GM10847 (cell line): Measurements from ENCODE around the gene WSCD1.

Source experiments
- POLR2A ChIP-seq: IDR thresholded peaks from 2 replicates; pipeline ENCODE4 v1.6.1; 2011; ENCODE audit not compliant: insufficient read length; ENCODE audit errors: extremely low read depth

WSCD1 gene

DNA sequence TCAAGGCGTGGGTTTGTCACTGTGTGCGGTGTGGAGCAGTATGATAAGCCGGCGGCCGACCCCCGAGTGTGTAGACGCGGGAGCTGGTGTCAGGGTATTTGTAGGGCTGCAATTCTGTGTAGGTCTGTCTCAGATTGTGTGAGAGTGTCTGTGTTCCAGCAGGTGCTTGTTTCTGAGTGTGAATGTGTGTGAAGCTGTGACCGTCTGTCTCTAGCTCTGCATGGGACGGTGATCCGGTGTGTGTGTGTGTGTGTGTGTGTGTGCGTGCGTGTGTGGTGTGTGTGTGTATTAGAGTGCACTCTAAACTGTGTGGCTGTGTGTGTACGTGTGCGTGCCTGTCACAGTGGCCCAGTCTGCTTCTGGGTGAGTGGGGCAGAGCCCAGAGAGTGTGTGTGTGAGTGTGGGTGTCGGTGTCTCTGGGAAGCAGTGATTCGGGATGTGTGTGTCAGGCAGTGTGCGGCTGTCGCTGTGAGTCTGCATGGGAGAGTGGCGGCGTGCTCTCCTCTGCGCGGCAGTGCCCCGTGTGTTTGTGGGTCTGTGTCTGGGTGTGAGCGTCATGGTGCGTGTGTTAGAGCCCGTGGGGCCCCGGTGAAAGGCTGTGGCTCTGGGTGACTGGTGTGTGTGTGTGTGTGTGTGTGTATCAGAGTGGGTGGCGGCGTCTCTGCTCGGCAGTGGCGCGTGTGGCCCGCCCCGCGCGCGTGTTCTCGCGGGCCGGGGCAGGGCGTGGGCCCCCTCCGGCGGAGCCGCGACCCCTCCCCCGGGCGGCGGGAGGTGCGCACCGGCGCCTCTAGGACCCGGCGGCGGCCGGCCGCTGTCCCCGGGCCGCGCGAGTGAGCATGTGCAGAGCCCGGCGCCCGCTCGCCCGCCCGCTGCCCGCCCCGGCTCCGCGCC, at the start of gene WSCD1:
Gene WSCD1, plus strand, starts transcription at position 841 of the 891 bp plus-strand sequence. CDS start 10,280 bp downstream, outside the sequence.
- TF ChIP-seq POLR2A: no peak

DNA sequence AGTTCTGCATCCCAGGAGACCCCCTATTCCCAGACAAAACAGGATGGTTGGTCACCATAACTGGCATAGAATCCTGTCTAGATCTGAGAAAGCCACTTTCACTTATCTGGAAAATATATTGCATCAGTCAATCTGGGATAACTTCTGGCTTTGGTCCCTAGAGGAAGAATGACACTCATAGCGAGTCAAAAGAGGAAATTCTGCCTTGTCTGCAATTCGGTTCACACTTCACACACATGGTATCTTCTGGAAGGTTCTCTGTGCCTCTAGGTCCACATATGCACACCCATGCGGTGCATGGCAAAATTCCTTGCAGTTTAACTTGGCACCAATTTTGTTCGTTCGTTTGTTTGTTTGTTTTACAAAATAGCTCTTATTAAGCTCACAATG, 49.2 kb upstream of the WSCD1 start:
- no peak for TF ChIP-seq POLR2A

DNA sequence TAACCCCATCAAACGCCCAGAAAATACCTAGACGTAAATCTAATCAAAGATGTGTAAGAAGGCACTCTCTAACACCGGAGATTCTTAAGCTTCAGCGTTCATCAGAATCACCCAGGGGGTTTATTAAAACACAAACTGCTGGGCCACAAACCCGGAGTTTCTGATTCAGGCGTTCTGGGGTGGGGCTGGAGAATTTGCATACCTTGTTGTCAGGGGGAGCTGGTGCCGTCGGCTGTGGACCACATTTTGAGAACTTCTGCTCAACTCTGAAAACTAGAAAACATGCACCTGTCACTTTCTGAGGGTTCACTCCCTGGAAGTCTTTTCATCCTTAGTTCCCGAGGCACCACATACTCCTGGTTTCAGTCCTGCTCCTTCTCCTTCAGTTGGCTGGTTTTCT, 48.6 kb upstream of the WSCD1 start:
- no peak for TF ChIP-seq POLR2A

DNA sequence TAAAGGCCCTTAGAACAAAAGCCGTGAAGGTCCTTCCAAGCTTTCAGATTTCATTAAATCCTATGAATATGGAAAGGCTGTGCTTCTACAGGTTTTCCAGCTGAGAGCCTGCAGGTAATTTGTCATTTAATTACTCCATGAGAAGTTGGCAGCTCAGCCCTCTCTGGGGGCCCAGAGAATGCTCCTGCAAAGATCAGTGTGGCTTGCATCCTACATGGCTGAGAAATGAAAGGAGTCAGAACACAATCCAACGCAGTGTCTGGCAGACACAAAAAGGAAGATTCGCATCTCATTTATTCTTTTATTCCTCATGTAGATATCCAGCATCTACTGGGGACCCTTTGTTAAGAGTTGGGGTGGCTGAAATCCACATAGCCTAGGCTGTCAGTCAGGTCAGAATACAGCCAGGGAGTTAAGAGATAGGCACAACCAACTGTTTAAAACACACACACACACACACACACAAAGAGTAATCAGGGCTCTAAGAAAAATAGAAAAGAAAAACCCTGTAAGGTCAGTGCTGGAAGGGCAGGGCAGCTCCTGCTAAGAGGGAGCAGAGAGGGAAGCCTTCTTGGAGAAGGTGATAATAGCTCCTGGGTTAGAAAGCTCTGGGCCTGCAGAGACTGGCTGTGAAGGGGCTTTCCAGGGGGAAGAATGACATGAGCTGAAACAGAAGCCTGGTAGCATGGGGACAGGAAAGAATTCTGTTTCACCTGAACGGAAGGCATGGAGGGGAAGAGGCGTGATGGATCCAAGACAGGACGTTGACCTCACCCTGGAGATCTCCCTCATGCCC, 46.9 kb upstream of the WSCD1 start:
- no peak for TF ChIP-seq POLR2A

DNA sequence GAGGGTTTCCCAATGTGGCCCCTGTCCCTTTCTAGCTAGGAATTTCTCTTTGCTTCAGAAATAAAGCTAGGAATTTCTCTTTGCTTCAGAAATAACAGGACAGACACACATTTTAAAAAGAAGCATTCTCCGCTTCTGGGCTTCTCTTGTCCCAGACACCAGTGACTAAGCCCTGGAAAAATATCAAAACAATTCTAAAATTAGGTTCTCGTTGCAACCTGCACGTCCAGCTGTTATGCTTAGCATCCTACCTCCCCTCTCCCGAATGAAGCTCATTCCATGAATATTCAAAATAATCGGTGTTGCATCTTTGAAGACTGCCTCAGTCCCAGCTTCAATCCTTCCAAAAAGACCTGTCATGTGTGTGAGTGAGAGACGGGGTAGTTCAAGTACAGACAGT, 45.6 kb upstream of the WSCD1 start:
- no peak for TF ChIP-seq POLR2A

DNA sequence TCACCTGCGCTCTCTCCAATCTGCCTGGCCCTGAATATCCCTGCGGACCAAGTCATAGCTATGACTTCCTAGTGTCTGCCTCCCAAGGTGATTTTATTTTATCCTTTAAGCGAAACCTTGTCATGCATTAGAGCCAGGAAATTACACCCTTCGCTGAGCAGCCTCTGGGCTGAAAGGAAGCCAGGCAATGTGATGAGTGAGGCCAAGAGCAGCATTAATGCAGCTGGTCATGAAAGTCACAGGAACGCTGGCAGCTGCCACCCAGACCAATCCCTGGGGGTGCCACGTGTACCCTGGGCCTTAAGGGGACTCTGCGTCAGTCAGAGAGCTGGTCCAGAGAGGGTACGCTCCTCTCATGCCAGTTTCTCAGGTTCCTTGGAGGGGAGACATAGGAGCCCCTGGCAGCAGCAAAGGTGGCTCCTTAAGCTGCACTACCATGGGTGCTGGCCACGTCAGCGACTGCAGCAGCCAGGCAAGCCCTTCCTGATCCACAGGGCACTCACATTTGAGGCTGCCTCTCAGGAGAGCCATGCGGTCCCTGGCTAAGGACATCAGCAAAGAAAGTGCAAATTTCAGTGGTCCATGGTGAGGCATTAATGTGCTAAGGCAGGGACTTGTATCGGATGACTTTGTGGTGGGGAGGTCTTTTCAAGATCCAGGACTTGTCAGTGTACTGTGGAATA, 42.7 kb upstream of the WSCD1 start:
- TF ChIP-seq POLR2A: no peak

DNA sequence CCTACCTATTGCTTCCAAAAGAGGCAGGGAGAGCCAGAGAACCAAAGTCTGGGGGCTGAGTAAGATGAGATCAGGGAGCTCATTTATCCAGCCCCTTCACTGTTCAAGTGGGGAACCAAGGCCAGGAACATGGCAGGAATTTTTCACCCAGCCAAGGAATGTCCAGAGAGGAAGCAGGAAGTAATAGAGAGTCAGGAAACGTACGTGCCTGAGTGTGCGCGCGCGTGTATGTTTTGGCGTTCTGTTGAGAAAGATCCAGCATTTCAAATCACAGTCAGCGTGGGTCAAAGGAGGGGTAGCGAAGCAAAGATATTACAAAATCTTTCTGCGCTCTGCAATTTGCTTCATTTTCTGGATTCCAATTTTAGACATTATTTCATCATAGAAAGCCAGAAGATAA, 41.9 kb upstream of the WSCD1 start:
- no peak for TF ChIP-seq POLR2A

DNA sequence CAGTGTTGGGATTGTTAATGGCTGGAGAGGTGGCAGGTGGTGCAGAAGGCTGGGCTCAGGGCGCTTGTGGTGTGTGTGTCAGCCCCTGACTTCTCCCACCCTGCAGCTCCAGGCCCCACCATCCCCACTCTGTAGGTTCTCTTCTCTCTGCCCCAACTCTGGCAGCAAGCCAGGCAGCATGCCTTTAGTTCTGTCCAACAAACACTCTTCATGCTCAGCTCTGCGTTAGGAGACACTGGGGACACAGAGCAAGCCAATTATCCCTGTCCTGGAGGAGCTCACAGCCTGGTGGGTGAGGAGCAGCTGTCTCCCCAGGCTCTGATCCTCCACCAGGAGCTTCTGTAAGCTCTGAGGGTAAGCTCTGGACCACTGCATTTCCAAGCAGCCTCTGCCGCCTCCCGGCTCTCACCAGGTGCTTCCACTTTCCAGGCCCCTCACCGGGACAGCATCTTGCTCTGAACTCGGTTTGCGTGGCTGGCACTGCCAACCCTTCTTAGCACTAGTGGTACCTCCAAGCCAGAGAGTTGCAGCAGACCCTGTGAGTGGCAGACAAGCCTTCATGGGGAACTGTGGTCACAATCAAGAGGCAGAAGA, 34.3 kb upstream of the WSCD1 start:
- TF ChIP-seq POLR2A: no peak

DNA sequence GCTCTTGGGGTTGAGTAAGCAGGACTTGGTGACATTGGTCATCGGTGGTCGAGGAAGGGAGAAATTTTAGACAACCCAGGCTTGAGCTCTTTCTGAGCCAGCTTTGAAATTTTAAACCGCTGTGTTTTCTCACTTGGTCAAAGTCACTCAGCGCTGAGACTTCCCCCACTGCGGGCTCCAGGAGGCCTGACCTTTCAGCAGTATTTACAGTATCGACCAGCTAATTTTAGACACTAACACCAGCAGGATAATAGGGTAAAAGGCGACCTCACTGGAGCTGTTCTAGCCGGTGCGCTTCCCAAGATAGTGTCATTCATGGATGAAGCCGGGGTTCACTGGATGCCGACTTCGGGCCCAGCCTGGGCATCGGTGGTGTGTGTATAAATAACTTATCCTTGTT, 29.7 kb upstream of the WSCD1 start:
- TF ChIP-seq POLR2A: no peak

DNA sequence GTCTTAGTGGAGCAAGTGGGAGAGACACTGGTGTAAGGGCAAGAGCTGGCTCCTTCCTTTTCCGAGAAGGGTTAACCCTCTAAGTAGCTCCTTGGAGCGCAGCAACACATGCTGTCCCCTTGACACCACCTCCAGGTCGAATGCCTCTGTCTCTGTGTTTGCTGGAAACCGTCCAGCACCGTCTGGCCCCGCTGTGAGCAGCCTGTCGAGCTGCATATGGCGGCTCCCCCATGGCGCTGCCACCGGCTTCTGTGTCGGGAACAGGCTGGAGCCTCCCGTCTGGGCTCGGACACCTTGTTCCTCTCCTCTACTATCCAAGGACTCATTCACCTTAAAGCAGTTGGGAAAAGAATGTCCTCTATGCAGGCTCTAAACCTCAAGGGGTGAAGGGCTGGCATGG, 28.9 kb upstream of the WSCD1 start:
- TF ChIP-seq POLR2A: no peak

DNA sequence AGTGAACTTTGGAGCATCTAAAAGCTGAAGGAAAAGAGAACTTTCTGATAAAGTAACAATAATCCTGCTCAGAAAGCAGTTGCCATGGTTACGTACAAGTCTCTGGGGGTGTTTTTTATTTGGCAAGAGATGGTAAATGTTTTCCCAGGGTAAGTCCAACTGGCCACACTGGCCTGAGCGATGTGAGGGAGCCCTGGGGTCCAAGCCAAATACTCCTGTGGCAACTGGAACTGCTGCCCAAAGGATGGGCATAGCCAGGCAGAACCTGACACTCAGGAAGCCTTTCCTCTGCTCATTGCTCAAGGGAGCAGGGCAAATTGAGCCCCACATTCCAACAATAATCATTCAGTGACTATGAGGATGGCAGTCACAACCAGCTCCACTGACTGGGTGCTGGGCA, 26.8 kb upstream of the WSCD1 start:
- TF ChIP-seq POLR2A: no peak

DNA sequence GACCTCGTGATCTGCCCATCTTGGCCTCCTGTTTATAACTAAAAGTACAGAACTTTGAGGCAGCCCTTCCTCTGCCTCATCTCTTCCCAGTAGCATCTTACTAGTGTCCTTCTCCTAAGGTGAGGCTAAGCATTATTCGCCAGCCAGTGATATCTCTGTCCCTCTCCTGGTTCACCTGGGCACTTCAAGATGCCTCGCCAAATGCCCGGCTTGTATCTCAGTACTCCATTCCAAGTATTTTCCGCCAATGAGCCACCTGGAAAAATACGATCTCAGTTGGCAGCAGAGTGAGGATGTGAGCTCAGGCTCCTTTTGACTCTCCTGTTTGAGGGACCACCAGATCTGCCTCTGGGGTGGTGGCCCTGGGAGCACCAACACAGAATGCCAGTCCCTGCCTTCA, 25.9 kb upstream of the WSCD1 start:
- TF ChIP-seq POLR2A: no peak

DNA sequence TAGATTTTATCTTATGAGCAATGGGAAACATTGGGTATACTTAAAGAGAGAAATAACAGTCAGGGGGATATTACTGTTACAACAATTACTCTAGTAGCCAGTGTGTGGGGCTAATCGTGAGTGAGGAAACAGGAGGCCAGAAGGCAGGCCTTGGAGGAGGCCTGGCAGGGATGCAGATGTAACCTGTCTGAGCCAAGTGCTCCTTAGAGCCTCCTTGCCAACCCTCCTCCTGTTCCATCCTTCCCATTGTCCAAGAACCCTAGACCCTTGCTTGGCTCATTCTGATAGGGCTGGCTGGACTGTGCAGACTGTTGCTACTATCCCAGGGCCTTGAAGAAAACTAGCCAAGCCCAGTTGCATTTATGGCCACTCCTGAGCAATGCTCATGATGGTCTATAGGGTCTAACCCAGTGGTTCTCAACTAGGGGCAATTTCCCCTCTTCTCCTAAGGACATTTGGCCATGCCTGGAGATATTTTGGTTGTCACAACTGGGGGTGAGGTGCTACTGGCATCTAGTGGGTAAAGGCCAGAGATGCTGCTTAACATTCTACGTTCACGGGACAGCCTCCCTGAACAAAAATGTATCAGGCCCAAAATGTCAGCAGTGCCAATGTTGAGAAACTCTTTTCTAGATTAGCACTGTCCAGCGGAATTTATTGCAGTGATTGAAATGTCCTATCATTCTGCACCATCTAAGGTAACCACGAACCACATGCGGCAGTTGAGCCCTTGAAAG, 24.4 kb upstream of the WSCD1 start:
- no peak for TF ChIP-seq POLR2A

DNA sequence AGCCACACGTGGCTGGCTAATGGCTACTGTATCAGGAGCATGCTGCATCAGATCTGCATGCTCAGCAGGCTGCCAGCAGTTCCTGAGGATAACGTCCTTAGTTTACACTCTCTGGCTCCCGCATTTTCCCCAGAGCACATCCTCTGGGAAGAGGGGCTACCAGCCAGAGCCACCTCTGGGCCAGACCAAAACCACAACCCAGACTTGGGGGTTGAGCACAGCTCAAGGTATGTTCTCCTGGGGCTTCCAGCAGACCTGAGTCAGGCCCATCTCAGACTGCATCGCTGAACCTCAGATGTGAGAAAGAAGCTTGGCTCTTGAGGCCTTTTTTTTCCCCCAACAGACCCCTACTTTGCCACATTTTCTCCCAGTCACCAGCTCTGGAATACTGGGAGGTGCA, 23.7 kb upstream of the WSCD1 start:
- no peak for TF ChIP-seq POLR2A

DNA sequence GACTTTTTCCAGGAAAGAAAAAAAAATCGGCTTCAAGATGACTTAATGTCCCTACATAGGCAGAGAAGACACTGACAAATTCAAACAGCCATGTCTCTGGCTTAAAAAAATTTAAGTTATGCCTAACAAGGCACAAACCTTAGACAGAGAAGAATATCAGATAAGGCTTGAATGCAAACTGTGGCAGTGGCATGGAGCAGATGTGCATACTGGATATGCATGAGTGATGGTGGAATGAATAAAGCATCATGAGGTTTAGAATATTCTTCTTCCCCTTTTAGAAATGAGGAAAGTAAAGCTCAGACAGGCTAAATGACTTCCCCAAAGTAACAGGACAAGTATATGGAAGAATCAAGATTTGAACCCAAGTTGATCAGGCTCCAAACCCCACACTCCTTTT, 23.2 kb upstream of the WSCD1 start:
- no peak for TF ChIP-seq POLR2A
